GM19351 (cell line): Measurements from ENCODE around the gene TNFAIP8L3.

Experiments
- ATAC-seq: cut with Tn5 transposase; IDR thresholded peaks from one replicate; pipeline ENCODE4 v1.9.1; 2021; ENCODE audit warnings: mild to moderate bottlenecking, moderate library complexity; ENCODE audit not compliant: unreplicated experiment

TNFAIP8L3 gene

GRCh38 chr15:51090753-51091152, 4.0 kb downstream of the TNFAIP8L3 start:
- ATAC-seq: no peak

DNA sequence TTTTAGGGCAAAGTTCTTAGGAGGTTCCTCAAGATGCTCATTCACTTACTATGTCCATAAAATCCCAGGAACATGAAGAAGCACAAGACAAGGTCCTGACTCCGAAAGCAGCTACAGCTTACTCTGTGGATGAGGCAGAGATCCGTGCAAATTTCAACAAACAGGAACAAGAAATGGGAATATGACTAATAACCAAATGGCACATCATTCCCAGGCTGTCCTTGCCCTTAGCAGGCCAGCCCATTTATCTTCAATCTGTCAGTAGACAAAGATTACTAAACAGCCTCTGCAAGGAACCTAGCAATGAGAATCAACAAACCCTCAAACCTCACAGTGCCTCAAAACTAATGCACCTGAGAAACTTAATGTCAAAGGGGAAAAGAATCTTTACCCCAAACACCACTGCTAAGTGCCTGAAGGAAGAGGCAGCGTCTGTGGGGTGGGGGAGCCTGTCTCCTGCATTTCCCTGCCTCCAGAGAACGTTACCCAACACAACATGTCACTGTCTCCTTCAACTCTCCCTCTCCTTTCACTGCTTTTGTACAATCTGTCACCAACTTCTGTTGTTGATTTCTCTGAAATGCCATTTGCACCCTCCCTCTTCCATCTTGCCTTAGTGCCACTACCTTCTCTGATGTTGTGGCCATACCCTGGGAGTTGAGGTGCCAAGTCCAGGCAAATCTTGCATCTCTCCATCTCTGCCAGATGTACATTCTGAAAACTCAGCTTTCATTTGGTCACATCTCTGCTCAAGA, 4.8 kb downstream of the TNFAIP8L3 start:
- no peak for ATAC-seq

- ATAC-seq: no peak
Measured at GRCh38 chr15:51089041-51089440, 5.7 kb downstream of the TNFAIP8L3 start.

DNA sequence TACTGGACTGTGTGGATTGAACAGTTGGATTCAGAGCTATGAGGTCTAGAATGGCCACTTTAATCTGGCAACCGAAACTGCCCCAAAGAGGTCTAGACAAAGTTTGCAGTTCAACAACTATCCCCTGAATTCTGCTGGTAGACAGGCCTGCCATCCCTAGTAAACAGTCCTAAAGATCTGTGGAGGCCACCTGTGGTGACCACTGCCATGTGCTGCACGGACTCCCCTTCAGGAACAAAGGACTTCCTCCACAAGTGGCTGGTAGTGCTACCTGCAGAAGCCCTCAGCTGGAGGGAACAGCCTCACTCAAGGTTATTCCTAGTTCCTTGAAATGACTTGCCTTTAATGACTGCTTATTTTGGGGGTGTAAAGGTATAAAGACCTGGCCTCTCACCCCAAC, 6.1 kb downstream of the TNFAIP8L3 start:
- ATAC-seq: no peak

DNA sequence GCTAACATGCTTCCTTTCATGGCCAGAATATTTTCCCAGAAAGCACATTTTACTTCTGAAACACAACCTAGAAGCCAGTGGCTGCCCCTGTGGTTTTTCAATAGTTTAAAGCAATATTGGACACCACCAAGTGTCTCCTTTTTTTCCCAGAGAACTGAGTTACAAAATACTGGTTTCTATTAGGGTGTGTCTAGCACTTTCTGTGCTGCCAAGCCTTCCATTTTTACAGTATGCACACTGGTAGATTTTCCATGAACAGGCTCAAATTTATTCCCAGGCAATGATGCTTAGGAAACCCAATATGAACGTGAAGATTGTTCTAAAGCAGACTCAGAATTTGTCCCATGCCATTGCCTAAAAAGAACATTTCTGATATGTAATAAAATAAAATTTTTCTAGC, 7.2 kb downstream of the TNFAIP8L3 start:
- no peak for ATAC-seq

DNA sequence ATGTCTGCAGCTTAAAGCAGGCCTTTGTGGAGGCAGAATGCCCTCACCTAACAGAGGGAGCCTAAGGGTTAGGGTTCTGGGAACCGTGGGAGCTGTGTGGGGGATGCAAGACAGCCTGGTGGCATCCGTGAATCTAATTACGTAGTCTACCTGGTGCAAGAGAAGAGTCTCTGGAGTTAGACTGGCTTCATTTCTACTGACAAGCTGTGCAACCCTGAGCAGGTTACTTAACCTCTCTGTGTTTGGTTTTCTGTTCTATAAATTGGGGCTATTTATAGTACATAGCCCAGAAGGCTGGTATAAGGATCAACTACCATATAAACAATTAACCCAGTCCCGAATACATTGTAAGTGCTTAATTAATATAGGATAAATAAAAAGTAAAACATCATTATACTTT, 8.3 kb downstream of the TNFAIP8L3 start:
- no peak for ATAC-seq

DNA sequence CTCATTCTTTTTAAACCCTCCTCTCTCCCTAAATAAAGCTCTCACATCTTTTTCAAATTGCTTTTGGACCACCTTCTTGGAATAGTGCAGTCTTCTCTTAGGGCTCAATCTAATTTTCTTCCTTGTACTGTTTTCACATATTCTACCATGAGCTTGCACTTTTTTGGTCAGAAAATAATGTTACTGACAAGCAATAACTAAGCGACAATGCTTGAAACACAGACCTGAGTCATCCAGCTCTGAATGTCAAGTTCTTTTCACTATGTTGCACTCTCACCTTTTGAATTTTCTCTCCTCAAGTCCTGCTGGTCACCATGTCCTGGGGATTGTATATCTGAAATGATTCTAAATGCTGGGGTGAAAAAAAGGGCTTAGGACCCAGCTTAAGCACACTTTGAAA, 8.9 kb downstream of the TNFAIP8L3 start:
- ATAC-seq: no peak

DNA sequence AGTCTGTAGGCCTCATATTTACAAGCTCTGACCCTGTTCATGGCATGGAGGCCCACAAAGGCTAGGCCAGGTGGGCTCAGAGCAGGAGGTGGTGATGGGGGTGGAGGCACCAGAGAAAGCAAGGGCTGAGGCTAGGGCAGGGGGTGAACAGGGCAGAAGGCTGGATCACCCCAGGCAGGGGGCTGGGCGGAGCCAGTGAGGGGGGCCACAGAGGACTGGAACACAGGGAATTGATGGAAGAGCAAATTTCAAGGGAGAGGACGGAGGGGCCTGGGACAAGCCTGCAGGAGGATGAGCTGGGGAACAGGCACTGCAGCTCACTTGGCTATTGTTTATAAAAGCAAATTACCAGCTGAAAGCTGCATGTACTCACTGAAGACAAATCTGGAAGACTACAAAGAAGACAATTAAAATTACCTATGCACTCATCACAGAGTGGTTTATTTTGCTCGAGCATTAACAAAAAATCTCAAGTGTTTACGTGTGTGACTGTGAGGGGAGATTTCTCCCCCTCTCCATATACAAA, 11.0 kb downstream of the TNFAIP8L3 start:
- ATAC-seq: no peak

- ATAC-seq: no peak
Measured at GRCh38 chr15:51082246-51082645, 12.5 kb downstream of the TNFAIP8L3 start.

DNA sequence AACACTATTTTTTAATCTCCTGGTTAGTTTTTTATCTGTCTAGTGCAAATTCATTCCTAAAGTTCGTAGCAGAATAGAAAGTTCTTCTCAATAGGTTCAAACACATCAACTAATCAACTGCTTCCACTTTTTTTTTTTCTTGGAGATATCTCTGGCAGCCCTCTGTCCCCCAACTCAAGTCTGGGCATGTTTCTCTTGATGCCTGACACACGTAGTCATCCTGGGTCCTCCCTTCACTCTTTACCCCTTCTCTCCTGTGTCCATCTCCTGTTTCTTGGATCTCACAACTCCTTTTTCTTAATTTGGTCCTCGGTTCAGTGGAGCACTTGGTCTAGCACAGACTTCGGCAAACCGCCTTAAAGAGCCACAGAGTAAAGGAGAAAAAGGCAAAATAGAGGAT, 14.4 kb downstream of the TNFAIP8L3 start:
- no peak for ATAC-seq

DNA sequence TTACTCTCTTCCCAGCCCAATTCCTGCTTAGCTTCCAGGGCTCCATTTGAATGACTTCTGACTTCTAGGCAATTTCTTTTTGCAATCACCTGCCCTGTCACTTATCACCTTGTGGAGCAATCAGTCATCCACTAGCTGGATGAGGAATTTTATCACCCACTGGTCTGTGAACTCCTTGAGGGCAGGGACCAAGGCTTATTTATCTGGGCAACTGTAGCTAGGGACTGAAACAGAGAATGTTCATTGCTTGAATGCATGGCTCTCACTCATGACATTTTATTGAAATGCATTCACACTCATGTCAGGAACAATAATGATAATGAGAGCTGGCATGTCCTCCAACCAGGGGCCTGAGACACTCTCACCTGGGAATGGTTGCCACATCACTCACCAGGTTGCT, 15.5 kb downstream of the TNFAIP8L3 start:
- ATAC-seq: no peak

- peak; percentile 59 for ATAC-seq
Measured at GRCh38 chr15:51077221-51078153, 17.2 kb downstream of the TNFAIP8L3 start.

- ATAC-seq: no peak
Measured at GRCh38 chr15:51076524-51077220, 18.0 kb downstream of the TNFAIP8L3 start.

DNA sequence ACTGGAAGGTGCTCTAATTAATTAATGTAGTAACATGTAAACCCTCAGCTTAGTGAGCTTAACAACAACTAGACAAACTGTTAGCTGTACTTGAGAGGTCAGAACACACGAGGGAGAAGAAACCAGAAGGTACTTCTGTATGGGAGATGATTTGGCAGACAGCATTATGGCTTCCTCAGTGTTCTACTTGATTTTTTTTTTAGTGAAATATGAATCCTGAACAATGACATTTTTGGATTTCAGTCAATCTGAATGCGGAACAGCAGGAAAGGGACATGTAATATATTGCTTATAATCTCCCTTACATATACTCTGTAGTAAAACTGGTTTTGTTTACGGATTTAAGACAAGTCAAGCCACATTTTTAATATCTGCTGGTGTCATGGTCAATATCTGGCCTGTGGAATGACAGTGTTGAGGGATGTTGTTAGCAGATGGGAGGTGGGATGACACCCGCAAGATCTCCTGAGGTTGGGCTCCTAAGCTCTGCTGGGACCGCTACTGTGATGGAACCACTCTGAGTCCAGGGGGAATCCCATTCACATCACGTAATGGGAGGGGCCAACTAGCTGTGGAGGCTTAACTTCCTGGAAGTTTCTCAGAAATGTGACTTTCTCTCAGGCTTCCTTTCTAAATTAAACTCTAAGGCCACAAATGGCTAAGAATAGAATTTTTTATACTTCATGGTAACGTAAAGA, 18.7 kb downstream of the TNFAIP8L3 start:
- ATAC-seq: no peak

DNA sequence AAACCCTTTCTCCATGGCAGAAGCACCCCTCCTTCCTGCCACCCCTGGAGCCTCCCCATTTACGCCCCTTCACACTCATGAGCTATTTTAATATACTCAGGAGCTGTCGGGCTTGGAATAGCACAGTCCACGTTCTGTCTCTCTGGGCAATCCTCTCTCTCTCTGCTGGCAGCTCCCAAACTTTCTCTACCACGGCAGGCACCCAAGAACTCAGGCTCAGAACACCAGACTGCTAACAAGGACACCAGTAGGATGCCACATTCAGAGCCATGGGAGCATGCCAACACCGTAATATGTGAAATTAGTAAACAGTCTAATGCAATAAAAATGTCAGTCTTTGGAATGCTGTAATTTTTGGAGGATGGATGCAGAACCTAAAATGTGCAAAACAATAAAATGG, 19.3 kb downstream of the TNFAIP8L3 start:
- no peak for ATAC-seq

DNA sequence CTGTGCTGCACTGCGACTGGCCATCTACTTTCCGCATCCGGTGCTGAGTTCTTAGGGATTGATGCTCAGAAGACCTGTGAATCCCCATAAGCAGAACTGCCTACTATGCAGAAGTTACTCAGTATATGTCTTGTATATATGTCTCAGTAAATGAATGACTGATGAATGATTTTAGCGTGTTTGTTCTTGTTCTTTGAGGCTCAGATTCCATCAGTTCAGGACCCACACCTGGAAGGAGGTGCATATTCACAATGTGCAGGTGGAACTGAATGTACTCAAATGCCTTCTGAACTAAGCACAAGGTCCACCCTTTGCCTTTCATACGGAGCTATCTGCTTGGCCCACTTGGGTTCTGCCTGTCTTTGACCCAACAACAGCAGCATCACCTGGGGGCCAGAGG, 19.8 kb downstream of the TNFAIP8L3 start:
- no peak for ATAC-seq

- no peak for ATAC-seq
Measured at GRCh38 chr15:51071578-51071977, 23.1 kb downstream of the TNFAIP8L3 start.

GRCh38 chr15:51069983-51070382, 24.7 kb downstream of the TNFAIP8L3 start:
- no peak for ATAC-seq

DNA sequence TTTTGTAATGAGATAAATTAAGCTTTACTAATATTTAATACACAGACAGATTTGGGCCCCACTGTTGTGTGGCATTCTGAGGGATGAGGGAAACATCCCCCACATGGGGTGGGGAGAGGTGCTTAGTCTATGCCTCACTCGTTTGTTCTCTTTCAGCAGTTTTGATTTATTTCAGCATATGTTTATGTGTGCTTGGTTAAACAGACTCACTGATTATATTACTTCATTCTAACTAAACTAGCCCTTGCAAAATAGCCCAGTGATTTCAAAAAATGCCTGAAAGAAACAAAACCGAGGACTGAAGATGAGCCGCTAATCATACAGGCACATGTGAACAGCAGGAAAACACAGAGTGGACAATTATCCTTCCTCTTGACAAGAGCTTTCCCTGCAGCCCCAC, 27.2 kb downstream of the TNFAIP8L3 start:
- ATAC-seq: no peak

DNA sequence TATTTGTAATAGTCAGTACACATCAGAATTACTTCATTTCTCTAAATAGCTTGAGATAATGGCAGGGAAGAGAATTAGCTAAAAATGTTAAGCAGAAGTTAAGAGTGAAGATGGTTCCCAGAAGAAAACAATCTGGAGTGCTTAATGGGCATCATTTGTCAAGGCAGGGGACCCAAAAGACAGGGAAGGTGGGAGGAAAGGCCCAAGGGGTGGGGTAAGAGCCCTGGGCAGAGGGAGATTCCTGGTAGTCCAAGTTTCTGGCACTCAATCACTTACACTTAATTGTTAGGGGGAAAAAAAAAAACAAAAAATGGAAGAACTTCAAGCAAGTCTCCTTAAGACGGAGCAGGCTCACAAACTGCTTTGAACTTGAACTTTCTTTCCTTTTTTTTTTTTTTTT, 28.9 kb downstream of the TNFAIP8L3 start:
- ATAC-seq: no peak

DNA sequence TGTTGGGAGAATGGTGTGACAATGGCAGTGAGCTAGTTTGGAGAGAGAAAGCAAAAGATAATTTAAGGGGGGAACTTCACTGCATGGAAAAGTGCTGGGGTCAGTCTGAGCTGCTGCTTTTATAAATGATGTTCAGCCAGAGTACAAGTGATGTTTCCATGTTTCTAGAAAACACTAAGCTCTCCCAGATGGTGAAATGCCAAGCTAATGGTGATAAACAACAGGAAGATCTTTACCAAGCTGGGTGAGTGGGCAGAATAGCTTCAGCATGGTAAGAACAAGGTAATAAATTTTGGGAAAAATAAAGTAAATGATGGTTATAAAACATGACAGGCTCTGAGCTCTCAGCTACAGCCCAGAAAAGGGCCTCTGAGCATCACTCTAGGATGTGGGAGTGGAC, 29.4 kb downstream of the TNFAIP8L3 start:
- no peak for ATAC-seq
